Stomach smooth muscle (tissue), 2 donors: ENCODE results near the gene SIDT1.
A peak's percentile ranks its signal among the peaks of the same experiment; 100 is the strongest.

ENCODE experiments used
- H3K27ac ChIP-seq: one replicate; pipeline ENCODE4 v1.7.0; 2013; ENCODE audit warnings: mild to moderate bottlenecking, low read length, inconsistent platforms
- H3K27me3 ChIP-seq, 2 donors: one replicate each; pipeline ENCODE4 v1.7.0; 2013; ENCODE audit warnings: low read length in 2 of 2; ENCODE audit not compliant: insufficient read depth in 2 of 2, control insufficient read depth in 1 of 2
- H3K36me3 ChIP-seq, 2 donors: one replicate each; pipeline ENCODE4 v1.7.0; 2013; ENCODE audit warnings: low read length in 2 of 2; ENCODE audit not compliant: control insufficient read depth in 2 of 2, insufficient read depth in 2 of 2
- H3K4me1 ChIP-seq: one replicate; pipeline ENCODE4 v1.7.0; 2013; ENCODE audit warnings: low read length; ENCODE audit not compliant: control insufficient read depth, insufficient read depth
- H3K4me3 ChIP-seq, 2 donors: one replicate each; pipeline ENCODE4 v1.7.0; 2013; ENCODE audit warnings: low read length in 2 of 2
- H3K9ac ChIP-seq, 2 donors: one replicate each; pipeline ENCODE4 v1.7.0; 2013; ENCODE audit warnings: low read length in 2 of 2, mild to moderate bottlenecking in 1 of 2
- H3K9me3 ChIP-seq, 2 donors: one replicate each; pipeline ENCODE4 v1.7.0; 2013; ENCODE audit warnings: low read length in 2 of 2; ENCODE audit not compliant: control insufficient read depth in 2 of 2
- donor health status: healthy.
- donor health status: Pancreatic carcinoma.

SIDT1 gene

DNA sequence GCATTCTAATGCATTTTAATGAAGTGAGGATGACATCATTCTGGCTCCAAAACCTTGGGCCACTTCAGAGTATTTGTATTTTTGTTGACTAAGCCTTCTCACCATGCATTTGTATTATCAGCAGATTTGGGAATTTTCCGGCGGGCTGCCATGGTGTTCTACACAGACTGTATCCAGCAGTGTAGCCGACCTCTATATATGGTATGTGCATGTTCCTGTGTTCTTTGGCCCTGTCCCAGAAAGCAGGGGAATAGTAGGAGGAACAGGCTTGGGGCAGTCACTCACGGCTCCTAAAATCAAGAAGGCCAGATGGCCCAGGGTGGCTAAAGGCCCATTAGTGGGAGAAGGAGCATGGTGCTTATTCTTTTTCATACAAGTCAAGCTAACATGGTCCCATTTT, 83.6 kb downstream of the SIDT1 start:
- Histone ChIP-seq H3K27me3 (no peaks in the 10 kb centered on the region), H3K27ac (no peak overlapping the region), H3K9me3 (no peaks in the 10 kb centered on the region), H3K4me1 (peaks cover 6% of the 10 kb centered on the region), H3K4me3 (peak overlapping the region in 1 of 2 donors; percentile 3), H3K9ac (no peak overlapping the region), H3K36me3 (no peaks in the 10 kb centered on the region)

GRCh38 chr3:113617726-113618125, 85.4 kb downstream of the SIDT1 start:
- no peak overlapping the region for H3K27ac ChIP-seq
- no peaks in the 10 kb centered on the region for H3K36me3 ChIP-seq
- no peak overlapping the region for H3K4me3 ChIP-seq
- H3K9me3 ChIP-seq, result no peaks in the 10 kb centered on the region
- no peaks in the 10 kb centered on the region for H3K27me3 ChIP-seq
- peaks cover 6% of the 10 kb centered on the region for H3K4me1 ChIP-seq
- H3K9ac ChIP-seq, result no peak overlapping the region

DNA sequence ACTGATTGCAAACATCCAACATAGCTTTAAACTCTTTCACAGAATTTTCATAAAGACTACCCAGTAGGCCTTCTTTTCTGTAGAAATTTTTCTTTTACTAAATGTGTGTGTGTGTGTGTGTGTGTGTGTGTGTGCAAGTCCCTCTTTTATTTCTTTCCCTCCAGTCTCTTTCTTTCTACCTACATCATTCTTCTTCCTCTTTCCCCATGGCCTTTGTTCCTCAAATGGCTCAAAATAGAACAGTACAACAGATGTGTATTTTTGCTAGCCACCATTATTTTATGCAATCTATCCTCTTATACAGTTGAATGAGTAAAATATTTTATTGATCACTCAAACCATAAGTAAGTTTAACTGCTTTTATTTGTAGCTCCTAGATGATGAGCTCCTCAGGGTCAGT, 87.7 kb downstream of the SIDT1 start:
- Histone ChIP-seq H3K9ac (no peak overlapping the region), H3K27ac (no peak overlapping the region), H3K4me1 (peaks cover 6% of the 10 kb centered on the region), H3K9me3 (no peaks in the 10 kb centered on the region), H3K4me3 (no peak overlapping the region), H3K36me3 (no peaks in the 10 kb centered on the region), H3K27me3 (no peaks in the 10 kb centered on the region)

DNA sequence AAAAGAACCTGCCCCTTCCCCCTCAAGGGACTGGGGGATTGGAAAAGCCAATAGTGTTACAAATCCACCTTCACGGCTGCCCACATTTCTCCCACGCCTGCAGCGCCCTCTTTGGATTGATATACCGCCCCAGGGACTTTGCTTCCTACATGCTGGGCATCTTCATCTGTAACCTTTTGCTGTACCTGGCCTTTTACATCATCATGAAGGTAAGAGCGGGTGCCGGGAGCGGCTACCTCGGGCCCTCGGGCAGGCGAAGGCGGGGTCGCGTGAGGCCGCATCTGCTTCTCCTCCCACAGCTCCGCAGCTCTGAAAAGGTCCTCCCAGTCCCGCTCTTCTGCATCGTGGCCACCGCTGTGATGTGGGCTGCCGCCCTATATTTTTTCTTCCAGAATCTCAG, 91.0 kb downstream of the SIDT1 start:
- H3K4me1 ChIP-seq, result peaks cover 8% of the 10 kb centered on the region
- no peaks in the 10 kb centered on the region for H3K27me3 ChIP-seq
- no peak overlapping the region for H3K27ac ChIP-seq
- no peak overlapping the region for H3K4me3 ChIP-seq
- H3K9me3 ChIP-seq, result no peaks in the 10 kb centered on the region
- no peak overlapping the region for H3K9ac ChIP-seq
- H3K36me3 ChIP-seq, result no peaks in the 10 kb centered on the region

DNA sequence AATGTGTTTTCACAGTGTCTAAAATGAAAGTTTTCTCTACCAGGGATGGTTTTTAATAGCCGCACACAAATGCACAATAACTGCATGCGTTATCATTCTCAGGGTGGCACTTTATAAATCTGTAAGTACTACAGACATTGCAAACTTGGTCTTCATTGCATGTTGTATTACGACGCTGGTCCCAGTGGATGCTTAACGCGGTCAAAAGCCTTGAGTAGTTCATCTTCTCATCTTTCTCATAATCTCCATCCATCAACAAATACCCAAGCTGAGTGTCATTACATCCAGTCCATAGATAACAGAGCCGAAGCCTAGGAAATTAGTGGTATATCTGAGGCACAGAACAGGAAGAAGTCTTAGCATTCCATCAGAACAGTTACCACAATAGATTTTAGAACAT, 91.5 kb downstream of the SIDT1 start:
- H3K9ac ChIP-seq, result no peak overlapping the region
- peaks cover 11% of the 10 kb centered on the region for H3K4me1 ChIP-seq
- no peaks in the 10 kb centered on the region for H3K36me3 ChIP-seq
- no peak overlapping the region for H3K4me3 ChIP-seq
- H3K9me3 ChIP-seq, result no peaks in the 10 kb centered on the region
- H3K27me3 ChIP-seq, result no peaks in the 10 kb centered on the region
- H3K27ac ChIP-seq, result no peak overlapping the region

DNA sequence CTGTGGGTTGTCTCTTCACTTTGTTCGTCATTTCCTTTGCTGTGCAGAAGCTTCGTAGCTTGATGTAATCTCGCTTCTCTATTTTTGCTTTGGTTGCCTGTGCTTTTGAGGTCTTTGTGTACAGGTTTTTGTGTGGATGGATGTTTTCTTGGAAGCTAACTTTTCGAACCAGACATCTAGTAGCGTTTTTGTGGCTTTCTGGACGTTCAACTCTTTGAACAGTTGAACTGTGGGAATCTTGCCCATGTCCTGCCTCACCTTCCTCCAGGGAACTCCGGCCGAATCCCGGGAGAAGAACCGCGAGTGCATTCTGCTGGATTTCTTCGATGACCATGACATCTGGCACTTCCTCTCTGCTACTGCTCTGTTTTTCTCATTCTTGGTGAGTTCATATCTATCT, 93.5 kb downstream of the SIDT1 start:
- Histone ChIP-seq H3K27ac (no peak overlapping the region), H3K36me3 (no peaks in the 10 kb centered on the region), H3K4me1 (peaks cover 24% of the 10 kb centered on the region), H3K9me3 (no peaks in the 10 kb centered on the region), H3K4me3 (no peak overlapping the region), H3K27me3 (no peaks in the 10 kb centered on the region), H3K9ac (no peak overlapping the region)

DNA sequence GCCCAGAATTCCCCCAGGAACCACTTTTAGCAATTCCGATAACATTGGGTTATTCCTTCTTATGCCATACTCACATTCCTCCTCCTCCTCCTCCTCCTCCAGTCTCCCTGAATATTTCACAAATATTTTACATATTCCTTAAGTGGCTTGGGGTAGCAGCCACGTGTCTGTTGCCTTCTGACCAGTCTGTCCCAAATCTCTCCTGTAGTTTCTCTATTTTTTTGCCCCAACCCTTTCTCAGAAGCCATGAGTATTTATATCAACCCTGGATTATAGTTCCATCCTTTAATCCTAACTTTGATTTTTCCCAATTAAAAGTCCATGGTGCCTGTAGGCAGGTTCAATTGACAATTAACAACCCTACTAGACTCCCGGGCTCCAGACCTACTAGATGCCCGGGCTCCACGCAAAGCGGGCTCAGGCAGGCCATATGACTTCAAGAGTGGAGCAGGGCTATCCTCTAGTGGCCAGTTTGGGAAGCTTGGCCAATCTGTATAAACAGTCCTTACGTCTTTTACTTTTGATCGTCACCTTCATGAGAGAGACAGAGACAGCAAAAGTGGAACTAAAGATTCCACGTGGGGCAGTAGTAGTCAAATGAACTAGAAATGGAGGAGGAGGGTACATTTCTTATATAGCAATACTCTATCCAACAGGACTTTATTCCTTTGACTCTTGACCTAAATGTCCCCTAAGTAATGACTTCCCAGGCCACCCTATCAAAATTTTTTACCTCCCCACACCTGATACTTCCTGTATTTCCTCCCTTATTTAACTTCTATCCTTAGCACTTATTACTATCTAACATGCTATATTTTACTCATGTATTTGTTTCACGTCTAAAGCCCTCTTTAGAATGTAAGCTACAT, 94.4 kb downstream of the SIDT1 start:
- Histone ChIP-seq H3K27me3 (no peaks in the 10 kb centered on the region), H3K9me3 (no peaks in the 10 kb centered on the region), H3K4me3 (peak overlapping the region; percentile 32 to 54), H3K27ac (no peak overlapping the region), H3K36me3 (no peaks in the 10 kb centered on the region), H3K9ac (peak overlapping the region in 1 of 2 donors; percentile 69), H3K4me1 (peaks cover 24% of the 10 kb centered on the region)

DNA sequence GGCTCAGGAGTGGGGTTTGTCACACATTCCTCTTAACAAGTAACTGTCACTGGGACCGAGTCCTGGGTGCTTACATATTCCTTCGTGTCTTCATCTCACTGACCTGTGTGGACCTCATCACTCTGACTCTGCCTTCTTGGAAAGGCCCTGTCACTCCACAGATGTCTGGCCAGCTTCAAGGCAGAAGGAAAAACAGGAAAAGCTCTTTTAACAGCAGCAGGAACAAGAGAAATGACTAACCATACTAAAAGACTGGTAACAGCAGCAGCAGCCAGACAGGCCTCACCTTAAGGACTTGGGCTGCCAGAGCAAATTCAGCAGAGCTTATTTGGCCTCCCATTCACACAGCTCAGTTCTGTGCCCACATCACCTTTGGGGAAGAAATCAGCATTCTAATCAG, 96.0 kb downstream of the SIDT1 start:
- peak overlapping the region; percentile 37 for H3K27ac ChIP-seq
- H3K4me1 ChIP-seq, result peaks cover 24% of the 10 kb centered on the region
- H3K9ac ChIP-seq, result peak overlapping the region in 1 of 2 donors; percentile 42
- no peaks in the 10 kb centered on the region for H3K27me3 ChIP-seq
- no peaks in the 10 kb centered on the region for H3K9me3 ChIP-seq
- no peaks in the 10 kb centered on the region for H3K36me3 ChIP-seq
- no peak overlapping the region for H3K4me3 ChIP-seq

DNA sequence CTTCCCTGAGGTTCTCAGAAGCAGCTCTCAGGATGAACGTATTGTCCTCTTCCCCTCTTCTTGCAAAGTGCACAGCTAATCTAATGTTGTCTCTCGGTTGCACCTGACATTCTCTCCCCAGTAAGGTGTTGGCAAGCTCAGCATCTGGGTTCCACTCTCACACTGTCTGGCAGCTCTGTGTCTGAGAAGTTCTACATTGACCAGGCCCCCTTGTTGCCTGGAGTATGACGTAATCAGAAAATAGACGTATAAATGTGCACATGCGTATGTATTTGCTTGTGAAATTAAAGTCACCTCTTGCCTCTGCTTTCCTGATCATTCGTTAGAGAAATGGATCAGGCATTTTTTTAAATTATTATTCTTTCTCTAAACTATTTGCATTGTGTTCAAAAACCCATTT, 96.4 kb downstream of the SIDT1 start:
- no peaks in the 10 kb centered on the region for H3K27me3 ChIP-seq
- no peak overlapping the region for H3K9ac ChIP-seq
- no peaks in the 10 kb centered on the region for H3K36me3 ChIP-seq
- peak overlapping the region; percentile 37 for H3K27ac ChIP-seq
- peaks cover 24% of the 10 kb centered on the region for H3K4me1 ChIP-seq
- H3K9me3 ChIP-seq, result no peaks in the 10 kb centered on the region
- H3K4me3 ChIP-seq, result no peak overlapping the region

DNA sequence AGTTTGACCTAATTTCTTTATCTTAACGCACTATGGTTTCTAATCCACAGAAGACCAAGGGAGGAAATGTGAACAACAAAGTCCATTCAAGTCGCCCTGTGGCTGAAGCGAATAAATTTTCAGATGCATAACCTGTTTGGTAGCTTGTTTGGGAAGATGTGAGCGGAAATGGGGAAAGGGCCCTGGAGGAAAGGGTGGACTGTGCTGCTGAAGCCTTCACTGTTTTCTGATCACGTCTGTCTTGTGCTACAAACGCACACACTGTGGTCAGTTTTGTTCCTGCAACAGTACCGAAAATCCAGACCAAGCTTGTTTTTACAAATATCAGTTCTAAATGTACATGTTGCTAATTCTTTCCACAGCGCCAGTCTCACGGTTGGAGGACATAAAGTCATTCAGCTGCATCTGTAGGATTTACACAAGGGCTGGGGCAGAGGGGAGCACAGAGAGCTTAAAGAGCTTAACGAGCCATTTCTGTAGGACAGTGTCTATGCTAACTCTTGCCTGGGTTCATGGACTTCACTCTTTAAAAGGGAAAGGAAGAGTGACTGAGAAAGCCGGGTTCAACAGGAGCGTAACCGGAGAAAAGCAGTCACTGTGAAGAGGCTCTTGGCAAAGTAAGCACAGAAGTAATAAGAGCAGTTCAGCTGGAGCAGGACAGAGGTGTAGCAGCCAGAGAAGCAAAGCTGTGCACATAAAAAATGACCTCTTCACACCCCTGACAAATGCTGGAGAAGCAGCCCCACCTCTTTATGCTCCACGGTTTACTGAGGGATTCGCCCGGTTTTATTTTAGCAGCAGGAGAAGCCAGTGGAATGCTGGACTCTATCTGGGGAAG, 97.4 kb downstream of the SIDT1 start:
- H3K36me3 ChIP-seq, result no peaks in the 10 kb centered on the region
- no peaks in the 10 kb centered on the region for H3K9me3 ChIP-seq
- peak overlapping the region; percentile 32 to 55 for H3K4me3 ChIP-seq
- peaks cover 24% of the 10 kb centered on the region for H3K4me1 ChIP-seq
- H3K27me3 ChIP-seq, result no peaks in the 10 kb centered on the region
- H3K27ac ChIP-seq, result peak overlapping the region; percentile 75
- H3K9ac ChIP-seq, result peak overlapping the region; percentile 39 to 47
